HG02798 (cell line): Measurements from ENCODE around the gene DNER.

Experiments
- ATAC-seq: cut with Tn5 transposase; IDR thresholded peaks from one replicate; pipeline ENCODE4 v1.9.1; 2021; ENCODE audit warnings: mild to moderate bottlenecking; ENCODE audit not compliant: unreplicated experiment, poor library complexity

DNER gene

DNA sequence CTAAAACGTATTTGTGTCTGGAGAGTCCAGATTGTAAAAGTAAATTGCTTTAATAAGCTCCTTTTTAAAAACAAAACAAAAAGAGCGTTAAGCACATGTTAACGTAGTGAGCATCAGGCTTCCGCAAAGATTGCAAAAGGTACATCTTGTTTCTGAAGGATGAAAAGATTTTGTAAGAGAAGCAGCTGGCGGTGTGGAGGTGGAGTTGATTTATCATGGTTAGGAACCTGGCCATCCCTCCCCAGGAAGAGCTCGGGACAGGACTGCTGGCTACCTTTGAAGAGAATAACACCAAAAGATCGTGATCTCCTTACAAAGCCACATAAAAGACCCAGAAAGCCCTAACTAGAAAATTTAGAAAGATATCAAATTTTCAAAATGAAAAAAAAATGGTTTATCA lies 132.2 kb downstream of the DNER start:
- no peak for ATAC-seq

DNA sequence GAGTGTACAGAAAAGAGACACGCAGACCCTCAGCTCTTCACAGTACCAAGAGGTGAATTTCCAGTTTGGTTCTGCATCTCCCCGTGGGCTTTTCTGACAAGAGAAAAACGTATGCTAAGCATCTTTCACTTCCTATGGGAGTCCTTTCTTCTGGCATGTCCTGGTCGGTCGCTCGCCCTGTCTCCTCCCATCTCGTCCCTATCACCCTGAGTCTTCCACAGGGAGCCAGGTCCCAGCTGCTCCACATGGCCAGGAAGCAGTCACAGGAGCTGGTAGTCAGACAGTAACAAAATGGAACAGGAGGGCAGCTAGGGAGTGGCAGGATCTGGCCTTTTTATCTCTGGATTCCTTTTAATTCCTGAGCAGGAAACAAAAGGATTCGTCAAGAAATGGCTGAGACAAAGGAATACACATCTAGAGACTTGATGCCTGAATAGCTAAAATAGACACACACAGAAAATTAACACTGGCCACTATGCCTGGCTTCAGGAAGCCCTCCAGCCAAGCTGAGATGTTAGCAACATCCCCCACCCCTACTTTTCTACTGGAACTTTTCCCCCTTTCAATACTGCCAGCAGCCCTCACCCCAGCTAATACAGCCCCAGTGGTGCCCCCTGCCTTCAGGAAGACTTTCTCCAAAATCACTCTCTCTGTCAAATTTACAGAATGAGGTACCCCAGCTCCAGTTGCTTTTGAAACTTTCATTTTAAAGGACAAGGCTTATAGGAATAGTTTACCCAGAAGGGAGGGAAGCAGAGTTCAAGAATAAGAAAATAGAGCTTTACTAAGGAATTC lies 136.1 kb downstream of the DNER start:
- ATAC-seq, result no peak

DNA sequence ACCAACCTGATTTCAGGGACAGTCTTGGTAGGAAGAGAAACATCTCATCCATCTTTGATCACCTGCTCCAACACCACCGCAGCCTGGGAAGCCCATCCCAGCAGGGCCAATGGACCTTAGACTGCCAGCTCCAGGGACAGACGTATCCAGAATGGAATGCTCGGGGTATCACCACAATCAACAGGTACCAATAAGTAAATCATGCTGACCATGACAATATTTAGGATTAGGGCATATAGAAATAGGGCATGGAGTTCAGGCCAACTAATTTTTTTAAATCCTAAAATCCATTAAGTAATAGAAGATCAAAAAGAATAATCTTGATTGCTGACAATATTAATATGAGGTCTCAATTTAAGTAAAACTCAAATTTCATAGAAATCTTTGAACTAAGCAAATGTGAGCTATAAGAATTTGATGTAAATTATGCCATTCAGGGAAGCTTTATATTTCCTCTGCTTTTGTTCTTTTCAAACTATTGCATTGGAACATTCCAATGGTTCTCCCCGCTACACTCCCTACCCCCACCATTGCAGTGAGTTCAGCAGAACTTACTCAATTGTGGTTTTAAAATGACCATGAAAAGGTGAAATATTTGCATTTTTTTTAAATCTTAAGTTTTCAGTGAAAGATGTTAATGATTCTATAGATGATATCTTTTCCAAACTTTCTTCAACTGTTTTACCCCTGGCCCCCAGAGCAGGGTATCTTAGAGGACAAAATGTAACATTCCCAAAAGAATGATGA lies 138.6 kb downstream of the DNER start:
- no peak for ATAC-seq

GRCh38 chr2:229572507-229573271 lies 141.7 kb downstream of the DNER start:
- ATAC-seq, result no peak

DNA sequence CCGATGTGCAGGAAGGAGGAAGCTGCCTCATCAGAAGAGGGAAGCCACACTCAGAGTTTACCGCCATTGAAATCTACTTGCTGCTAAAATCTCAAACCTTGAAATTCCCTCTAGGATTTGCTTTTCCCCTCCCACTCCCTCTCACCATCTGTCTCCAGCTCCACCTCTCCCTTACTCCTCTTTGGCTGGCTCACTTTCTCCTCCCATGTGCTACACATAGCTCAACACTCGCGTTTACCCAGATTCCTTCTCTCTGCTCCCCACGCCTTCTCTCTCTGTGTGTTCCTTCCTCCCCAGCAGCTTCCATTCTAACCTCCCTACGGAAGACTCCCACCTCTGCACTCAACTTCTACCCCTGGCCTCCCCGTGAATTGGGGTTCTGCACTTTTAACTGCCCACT lies 143.1 kb downstream of the DNER start:
- no peak for ATAC-seq

- no peak for ATAC-seq
Observed at GRCh38 chr2:229566370-229566769, 148.0 kb downstream of the DNER start.

GRCh38 chr2:229564300-229564907 lies 150.0 kb downstream of the DNER start:
- no peak for ATAC-seq

- no peak for ATAC-seq
Observed at GRCh38 chr2:229563388-229563787, 151.0 kb downstream of the DNER start.

DNA sequence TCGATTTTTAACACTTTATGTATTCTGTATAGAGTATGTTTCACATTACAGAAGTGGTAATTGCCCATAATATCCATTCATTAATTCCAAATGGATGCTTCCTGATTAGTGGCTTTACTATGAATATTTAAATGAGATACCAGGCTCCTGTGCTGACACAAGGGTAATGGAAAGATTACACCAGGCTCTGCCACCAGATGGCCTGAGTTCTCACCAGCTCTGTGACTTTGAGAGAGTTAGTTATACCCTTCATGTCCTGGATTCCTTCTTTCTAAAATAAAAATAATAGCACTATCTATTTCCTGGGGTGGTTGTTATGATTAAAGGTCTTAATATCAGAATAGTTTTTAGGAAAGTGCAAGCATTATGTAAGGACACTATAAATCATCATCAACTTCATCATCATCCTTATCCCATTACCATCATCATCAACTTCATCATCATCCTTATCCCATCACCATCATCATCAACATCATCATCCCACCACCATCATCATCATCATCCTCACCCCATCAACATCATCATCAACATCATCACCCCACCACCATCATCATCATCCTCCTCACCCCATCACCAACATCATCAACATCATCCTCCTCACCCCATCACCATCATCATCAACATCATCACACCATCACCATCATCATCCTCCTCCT lies 151.8 kb downstream of the DNER start:
- ATAC-seq, result no peak

- no peak for ATAC-seq
Observed at GRCh38 chr2:229559986-229560385, 154.4 kb downstream of the DNER start.

- no peak for ATAC-seq
Observed at GRCh38 chr2:229553091-229553490, 161.3 kb downstream of the DNER start.

DNA sequence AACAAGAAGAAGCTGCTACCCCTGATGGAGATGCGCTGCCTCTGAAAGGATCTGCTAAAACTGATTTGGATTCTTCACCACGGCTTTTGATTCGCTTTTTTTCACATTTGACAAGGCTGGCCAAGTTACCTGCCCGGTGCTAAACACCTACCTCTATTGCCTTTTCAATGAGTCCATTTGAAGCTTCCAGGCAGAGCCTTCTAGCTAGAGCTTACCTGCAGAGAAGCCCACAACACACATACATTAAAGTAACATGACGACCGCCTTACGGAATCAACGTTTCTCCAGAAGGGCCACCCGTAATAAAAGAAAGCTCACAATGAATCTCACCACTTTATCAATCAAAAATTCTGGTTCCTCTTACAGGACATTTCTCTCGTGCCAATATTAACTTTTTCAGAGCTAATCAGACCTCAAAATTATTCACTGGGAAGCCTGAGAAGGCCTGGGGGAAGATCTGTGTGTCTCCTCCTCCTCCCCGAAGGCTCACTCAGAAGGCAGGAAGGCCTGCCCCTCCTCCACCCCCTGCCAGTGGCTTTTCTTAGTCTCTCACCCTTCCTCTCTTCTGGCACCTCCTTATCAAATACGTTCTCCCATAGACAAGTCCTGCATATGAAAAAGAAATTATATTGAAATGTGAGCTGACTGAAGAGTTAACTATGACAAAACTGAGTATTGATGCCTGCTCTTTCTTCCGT lies 171.0 kb downstream of the DNER start:
- ATAC-seq, result no peak

GRCh38 chr2:229539628-229540027 lies 174.7 kb downstream of the DNER start:
- no peak for ATAC-seq

DNA sequence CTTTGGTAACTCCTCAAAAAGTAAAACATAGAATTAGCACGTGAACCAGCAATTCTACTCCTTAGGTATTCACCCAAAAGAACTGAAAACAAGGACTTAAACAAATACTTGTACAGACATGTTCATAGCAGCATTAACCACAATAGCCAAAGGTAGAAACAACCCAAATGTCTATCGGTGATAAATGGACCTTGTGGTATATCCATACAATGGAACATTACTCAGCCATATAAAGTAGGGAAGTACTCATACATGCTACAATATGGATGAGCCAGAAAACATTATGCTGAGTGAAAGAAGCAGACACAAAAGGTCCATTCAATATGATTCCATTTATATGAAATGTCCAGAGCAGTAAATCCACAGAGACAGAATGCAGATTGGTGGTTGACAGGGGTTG lies 182.8 kb downstream of the DNER start:
- no peak for ATAC-seq

- no peak for ATAC-seq
Observed at GRCh38 chr2:229530434-229530833, 183.9 kb downstream of the DNER start.

- ATAC-seq, result no peak
Observed at GRCh38 chr2:229528846-229529245, 185.5 kb downstream of the DNER start.

DNA sequence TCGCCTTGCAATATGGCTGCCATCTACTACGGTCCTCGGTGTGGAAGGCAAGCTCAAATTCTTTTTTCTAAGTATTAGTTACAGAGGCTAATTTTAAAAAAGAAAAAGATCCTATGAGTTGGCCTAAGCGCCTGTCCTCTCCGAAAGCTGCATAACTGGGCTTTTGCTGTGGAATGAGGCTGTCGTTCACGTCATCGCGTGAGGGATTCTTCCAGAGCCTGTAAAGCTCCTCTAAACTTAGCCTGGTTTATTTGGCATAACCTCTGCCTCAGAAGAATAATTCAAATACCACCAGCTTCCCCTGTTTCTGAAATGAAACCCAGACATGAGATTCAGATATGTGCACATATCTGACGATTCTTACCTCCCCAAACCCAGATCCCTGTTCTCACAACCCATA lies 187.4 kb downstream of the DNER start:
- ATAC-seq, result no peak

DNA sequence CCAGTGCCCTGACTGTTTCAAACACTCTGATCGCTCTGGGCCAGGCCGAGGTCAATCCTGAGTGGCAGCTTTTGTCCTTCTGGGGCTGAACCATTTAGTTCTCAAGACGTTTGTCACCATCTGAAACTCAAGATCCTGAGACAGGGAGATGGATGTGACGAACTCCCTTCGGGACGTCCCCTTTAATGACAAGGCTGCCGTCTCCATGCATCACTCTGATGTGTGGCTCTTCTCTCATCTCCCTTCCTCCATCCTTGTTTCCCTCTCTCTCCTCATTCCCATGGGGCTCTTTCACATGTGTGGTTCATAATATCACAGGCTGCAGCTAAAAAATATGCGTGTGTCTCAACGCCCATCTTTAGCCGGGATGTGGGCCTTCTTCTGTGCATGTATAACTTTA lies 189.6 kb downstream of the DNER start:
- no peak for ATAC-seq

GRCh38 chr2:229523663-229524062 lies 190.7 kb downstream of the DNER start:
- no peak for ATAC-seq

GRCh38 chr2:229521576-229521975 lies 192.8 kb downstream of the DNER start:
- ATAC-seq, result no peak
